HS-5 (cell line): ENCODE results near the gene ARID4B.
"Not testable (repeated sequence)": the region's sequence is repeated elsewhere in the genome, so short reads cannot be mapped to it uniquely, and the experiment has no call there.

Experiments
- DNase-seq: peaks from one replicate; pipeline ENCODE4 v3.0.0-alpha.2; 2012; ENCODE audit warnings: low read depth

ARID4B gene

DNA sequence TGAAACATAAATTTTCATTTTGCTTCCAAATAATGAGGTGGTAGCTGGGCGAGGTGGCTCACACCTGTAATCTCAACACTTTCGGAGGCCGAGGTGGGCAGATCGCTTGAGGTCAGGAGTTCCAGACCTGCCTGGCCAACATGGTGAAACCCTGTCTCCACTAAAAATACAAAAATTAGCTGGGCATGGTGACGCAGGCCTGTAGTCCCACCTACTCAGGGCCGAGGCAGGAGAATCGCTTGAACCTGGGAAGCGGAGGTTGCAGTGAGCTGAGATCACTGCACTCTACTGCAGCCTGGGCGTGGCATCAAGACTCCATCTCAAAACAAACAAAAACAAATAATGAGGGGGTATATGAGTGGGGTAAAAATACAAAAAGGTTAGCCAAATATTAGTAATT, 168.0 kb downstream of the ARID4B start:
- DNase-seq = not testable (repeated sequence)

DNA sequence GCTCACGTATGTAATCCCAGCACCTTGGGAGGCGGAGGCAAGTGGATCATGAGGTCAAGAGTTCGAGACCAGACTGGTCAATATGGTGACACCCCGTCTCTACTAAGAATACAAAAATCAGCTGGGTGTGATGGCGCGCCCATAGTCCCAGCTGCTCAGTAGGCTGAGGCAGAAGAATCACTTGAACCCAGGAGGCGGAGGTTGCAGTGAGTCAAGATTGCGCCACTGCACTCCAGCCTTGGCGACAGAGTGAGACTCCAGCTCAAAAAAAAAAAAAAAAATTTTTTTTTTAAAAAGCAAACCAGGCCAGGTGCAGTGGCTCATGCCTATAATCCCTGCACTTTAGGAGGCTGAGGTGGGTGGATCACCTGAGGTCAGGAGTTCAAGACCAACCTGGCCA, 168.7 kb downstream of the ARID4B start:
- DNase-seq = not testable (repeated sequence)

DNA sequence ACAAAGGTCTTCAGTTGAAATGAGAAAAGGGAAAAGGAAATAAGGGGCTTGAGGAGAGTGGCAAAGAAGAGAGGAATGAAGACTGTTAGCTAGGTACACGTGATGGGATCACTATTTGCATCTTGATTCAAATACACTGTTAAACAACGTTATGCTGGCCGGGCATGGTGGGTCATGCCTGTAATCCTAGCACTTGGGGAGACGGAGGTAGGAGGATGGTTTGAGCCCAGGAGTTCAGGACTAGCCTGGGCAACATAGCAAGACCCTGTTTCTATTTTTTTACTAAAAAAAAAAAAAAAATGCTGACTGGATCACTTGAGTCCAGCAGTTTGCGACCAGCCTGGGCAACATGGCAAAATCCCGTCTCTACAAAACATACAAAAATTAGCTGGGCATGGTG, 169.3 kb downstream of the ARID4B start:
- no peak for DNase-seq

DNA sequence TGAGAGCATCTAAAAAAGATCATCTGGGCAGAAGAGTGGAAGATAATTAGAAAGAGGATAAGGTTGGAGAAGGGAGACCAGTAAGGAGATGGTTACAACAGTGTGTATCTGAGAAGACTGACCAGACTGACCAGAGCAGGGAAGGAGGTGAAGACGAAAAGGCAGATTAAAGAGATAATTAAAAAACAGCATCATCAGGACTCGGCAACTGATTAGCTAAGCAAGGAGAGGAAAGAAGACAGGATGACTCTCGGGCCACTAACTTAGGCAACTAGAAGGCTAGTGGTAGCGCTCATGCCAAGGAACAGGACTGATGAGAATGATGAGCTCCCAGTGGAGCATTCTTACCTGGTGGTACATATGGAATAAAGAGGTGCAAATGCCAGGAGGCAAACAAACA, 170.8 kb downstream of the ARID4B start:
- no peak for DNase-seq

DNA sequence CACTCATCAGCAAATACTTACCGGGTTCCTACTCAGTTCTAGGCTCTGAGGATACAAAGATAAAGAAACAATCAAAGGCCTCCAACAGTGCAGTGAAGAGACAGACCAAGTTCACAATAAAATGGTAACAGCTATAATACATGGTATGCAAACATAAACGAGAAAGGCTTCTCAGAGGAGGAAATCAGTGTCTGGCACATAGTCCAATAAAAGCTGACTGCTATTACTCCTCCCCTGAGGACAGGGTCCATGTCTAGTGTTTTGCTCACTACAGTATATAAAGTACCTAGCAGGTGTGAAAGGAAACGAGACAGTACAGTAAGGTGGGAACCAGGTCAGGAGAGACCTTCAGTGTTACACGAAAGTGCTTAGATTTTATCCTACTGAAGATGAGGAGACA, 171.2 kb downstream of the ARID4B start:
- no peak for DNase-seq

DNA sequence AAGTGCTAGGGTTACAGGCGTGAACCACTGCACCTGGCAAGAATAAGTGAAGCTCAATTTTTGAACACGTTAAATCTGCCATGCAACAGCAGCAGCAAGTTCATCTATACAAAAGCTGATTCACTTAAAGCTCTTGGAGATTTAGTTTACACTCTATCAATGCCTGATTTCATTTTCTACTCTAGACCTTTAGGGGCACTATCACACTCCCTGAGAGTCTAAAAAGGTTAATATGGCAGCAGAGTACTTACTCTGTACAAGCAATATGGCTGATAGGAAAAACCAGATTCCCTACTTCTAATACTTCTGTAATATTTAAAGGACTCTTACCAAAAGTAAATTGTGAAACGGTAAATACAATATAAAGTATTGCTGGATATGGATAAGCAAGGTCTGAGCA, 171.7 kb downstream of the ARID4B start:
- no peak for DNase-seq

DNA sequence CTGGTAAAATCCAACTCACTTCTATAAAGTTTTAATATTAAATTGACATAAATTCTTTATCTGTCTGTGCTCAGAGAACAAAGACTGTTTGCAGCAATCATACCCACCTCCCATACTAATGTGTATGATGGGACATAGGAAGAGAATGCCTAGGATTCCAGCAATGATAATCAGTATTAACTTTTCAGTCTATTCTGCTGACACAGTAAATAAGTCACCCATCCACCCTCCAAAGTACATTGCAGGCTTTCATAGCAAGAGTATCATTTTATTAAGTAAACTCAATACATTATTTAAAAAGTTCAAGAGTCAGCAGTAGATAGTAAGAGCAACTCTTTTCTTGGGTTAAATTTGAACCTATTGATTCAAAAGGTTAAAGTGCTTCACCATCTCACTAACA, 175.7 kb downstream of the ARID4B start:
- DNase-seq = no peak

DNA sequence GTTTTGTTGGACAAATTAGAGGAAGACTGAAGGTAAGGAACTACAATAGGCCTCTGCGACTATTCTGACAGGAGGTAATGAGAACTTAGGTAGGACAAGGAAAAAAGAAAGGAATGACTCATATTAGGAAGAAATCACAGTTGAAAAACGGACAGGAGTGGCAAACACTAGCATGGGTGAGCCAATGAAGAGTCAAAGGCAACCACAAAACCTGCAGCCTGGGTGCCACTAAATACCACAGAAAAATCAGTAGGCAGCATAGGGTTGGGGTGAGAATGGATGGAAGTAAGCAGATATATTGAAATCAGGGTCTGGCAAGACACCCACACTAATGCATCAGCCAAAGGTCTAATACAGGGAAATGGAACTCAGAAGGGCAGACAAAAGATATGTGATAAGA, 176.9 kb downstream of the ARID4B start:
- DNase-seq = no peak

DNA sequence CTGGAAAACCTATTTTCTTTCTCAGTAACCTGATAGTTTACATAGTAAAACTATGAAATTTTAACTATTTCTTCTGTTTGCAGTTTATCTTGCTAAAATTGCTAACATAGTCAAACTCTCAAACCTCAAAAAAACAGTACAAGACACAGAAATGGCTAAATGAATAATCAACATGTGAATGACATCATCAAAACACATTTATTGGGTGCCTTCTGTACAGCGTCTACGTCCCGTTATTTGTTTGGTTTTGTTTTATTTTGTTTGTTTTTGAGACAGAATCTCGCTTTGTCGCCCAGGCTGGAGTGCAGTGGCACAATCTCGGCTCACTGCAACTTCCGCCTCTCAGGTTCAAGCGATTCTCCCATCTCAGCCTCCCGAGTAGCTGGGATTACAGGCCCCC, 178.2 kb downstream of the ARID4B start:
- DNase-seq = no peak

DNA sequence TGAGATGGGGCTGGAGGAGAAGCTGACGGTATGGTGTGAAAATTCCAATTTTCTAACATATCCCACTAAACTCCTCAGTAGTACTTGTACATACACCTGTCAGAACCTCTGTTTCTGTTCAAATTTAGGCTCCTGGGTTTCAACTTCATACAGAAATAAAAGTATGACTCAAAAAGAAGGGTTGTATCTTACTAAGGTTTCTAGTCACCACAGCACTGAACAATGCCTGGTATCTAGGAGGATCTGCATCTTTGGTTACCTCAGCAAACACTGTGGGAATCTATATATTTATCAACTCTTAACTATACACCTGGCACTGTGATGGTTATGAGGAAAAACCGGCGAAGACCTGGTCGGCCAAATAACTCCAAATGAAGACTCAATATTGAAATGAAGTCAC, 180.7 kb downstream of the ARID4B start:
- DNase-seq = no peak

DNA sequence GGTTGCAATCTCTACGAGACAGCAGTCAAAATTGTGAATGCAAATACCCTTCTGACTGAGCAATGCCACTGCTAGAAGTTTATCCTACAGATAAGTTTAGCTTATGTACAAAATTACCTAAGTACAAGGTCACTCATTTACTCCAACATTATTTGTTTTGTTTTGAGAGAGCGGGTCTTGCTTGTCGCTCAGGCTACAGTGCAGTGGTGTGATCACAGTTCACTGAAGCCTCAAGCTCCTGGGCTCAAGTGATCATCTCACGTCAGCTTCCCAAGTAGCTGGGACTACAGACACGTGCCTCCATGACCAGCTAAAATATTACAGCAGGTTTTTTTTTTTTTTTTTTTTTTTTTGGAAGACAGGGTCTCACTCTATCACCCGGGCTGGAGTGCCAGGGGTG, 182.3 kb downstream of the ARID4B start:
- DNase-seq = no peak

DNA sequence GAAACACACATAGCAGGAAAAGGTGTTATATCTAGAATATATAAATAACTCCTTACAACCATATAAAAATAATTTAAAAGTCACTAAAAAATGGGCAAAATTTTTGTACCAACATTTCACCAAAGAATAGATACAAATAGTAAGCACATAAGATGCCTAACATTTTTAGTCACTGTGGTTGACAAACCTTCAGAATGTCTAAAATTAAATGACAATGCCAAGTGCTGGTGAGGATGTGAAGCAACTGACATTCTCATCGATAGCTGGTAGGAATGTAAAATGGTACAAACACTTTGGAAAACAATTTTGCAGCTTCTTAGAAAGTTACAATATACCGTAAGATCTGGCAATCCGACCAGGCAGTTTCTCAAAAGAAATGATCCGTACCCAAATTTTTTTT, 185.0 kb downstream of the ARID4B start:
- no peak for DNase-seq

DNA sequence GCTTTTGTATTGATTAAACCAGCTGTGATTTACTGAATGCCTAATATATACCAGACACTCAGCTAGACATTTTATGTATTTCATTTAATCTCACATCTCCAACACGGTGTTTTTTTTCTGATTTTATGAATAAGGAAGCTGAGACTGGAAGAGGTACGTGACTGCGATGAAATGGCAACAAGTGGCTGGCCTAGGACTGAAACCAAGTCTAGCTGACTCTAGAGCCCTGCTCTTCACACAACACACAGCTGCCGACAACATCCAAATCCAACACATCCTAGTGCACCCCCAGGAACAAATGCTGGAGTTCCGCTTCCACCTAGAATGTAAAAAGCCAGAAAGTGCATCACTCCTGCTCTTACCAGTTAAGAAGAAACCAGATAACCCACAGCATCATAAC, 188.7 kb downstream of the ARID4B start:
- no peak for DNase-seq

DNA sequence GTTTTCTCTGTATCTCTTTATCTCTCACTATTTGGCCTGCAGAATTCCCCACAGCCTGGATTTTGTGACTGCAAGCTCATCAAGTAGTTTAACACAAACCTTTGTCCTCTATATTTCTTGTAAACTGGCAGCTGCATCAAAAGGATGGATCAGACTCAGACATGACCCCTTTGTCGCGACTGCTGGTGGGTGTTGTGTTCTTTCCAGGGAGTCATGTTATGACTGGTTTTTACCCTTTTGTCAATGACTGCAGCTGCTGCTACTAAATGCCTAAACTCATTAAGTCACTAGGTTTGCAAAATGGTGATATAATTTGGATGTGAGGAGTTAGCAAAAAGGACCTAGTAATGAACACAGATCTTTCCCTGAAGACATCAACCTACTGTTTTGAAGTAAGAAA, 189.2 kb downstream of the ARID4B start:
- no peak for DNase-seq

DNA sequence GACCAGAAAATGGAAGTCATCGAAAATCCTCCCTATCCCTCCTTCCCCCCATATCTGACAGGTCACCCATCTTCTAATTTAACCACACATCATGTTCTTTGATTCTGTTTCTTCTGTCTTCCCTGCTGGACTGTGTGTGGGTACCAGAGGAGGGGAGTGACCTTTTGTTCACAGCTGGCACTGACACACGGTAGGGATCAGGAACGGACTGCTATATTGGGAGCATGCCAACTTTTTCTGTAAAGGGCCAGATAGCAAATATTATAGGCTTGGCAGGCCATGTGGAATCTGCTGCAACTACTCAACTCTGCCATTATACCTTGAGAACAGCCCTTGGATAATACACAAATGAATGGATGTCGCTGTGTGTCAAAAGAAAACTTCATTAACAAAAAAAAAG, 191.9 kb downstream of the ARID4B start:
- DNase-seq = no peak

DNA sequence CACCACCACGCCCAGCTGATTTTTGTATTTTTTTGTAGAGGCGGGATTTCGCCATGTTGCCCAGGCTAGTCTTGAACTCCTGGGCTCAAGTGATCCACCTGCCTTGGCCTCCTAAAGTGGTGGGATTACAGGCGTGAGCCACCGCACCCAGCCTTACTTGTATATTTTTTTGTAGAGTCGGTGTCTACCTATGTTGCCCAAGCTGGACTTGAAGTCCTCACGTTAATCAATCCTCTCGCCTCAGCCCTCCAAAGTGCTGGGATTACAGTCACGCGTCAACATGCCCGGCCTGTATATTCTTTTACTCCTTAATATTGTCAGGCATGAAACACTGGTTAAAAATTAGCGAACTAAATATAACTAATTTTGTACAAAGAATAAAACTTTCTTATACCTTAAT, 193.8 kb downstream of the ARID4B start:
- no peak for DNase-seq

DNA sequence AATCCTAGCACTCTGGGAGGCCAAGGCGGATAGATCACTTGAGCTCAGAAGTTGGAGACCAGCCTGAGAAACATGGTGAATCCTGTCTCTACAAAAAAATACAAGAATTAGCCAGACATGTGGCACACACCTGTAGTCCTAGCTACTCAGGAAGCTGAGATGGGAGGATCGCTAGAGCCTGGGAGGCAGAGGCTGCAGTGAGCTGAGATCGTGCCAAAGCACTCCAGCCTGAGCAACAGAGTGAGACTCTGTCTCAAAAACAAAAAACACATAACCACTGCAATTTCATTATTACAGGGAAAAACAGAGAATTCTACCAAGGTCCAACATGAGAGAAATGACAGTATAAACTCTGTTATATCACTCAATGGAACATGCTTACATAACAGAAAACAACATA, 194.9 kb downstream of the ARID4B start:
- no peak for DNase-seq

DNA sequence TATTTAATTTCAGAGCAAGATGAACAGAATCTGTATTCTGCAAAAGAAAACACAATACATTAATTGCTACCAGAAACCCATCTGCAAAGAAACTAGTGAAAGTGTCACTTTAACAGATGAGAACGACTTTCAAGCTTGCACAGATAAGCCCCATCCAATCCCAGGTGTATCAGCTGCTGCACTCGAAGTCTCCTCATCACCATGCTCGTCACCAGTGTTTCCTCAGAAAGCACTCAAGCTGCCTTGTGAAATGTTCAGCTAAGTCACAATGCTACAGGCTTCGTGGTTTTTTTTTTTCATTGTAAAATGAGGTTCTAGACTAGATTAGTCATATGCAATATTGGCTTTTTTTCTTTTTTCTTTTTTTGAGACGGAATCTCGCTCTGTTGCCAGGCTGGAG, 196.0 kb downstream of the ARID4B start:
- DNase-seq = no peak

DNA sequence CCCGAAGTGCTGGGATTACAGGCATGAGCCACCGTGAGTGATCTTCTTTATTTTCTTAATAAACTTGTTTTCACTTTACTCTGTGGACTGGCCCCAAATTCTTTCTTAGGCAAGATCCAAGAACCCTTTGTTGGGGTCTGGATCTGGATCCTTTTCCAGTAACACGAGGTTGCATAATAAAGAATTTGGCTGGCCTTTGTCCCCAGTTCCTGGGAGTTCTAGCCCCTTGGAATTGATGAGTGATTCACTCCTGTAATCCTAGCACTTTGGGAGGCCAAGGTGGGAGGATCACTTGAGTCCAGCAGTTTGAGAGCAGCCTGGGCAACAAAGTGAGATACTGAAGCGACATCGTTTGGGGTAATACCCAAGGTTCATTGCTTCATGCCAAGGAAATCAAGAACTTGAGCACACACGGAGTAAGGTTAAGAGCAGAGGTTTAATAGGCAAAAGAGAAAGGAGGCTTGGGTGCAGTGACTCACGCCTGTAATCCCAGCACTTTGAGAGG, 197.2 kb downstream of the ARID4B start:
- no peak for DNase-seq

DNA sequence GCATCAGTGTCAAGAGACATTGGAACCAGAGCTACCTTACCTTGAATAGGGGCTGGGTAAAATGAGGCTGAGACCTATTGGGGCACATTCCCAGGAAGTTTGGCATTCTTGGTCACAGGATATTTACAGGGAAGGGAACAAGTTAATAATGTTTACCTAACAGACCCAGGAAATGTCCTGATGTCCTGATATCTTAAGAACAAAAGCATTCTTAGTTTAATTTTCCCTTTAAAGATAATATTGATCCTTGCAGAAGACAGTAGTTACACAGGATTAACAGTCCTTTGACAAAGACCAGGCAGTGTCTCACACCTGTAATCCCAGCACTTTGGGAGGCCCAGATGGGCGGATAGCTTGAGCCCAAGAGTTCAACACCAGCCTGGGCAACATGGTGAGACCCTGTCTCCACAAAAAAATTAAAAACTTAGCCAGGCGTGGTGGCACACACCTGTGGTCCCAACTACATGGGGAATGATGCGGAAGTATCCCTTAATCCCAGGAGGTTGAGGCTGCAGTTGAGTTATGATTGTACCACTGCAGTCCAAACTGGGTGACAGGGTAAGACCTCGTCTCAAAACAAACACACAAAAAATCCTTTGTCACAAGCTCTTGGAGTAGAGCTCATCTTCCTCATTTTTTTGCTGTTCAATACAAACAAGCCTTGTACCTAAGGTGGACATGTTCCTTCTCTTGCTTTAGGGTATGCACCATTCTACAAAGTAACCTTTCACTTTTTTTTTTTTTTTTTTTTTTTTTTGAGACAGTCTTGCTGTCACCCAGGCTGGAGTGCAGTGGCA, 198.0 kb downstream of the ARID4B start:
- DNase-seq = no peak

DNA sequence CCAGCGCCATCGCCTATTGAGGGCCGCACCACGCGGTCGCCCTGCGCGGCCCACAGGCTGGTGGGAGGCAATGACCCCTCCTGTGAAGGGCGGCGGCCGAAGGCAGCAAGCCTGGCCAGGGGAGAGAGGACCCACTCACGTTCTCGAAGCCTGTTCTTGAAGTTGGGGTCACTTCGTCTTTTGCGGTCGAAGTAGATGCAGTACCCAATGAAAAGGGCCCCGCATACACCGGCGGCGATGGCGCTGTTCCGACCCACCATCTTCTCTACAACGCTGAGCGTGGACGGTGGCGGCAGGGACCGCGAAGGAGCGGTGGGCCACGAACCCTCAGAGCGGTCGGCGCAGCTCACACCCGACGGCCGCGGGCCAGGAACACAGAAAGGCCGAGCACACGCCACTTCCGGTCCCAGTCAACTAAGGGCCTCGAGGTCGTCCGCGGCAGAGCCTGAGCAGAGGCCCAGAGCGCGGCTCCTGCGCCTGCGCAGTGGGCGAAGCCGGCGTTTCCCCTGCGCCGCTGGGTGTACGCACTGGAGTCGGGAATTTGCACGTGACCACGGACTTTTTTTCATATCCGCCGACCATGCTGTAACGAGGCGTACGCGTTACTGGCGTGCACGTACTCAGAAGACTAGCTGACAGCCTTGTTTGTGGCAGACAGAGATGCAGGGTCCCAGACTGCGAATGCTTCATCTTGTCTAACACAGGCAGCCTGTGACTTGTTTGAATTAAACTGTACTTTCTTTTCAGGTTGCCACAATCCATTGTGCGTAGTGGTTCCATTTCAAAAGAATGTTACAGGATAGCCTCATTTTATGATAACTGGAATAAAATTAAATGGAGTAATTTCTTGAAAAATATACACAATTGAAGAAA, 199.3 kb downstream of the ARID4B start, which contains the start of gene TOMM20:
TSS of gene TOMM20 (minus strand) at position 382 of the 873 bp plus-strand sequence. CDS start at position 260, 122 bp downstream.
- DNase-seq = peak; percentile 94

DNA sequence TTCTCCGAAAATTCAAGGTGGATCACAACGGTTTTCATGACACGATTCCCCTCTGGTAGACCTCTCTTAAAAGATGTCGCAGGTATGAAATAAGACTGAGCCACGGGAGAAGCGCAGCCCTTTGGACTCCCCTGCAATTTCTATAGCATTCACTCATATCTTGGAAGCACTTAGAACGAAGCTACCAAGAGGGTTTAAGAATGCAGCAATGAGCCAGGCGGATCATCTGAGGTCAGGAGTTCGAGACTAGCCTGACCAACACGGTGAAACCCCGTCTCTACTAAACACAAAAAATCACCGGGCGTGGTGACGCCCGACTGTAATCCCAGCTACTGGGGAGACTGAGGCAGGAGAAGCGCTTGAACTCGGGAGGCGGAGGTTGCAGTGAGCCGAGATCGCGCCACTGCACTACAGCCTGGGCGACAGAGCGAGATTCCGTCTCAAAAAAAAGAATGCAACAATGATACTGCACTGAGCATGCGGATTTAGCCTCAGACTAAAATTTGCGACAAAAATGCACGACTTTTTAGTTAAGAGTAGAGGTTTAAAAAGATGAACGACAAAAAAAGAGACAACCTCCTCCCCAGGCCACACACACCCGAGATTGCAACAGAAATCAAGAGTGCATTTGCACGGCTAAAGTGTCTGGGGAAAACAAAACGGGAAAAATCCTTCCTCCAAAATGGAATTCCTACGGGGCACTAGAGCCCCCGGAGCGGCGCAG, 200.1 kb downstream of the ARID4B start:
- DNase-seq = no peak
